ENCODE measurements around the gene SMIM5. TPM values are rescaled to one million over a fixed set of nuclear protein-coding genes. Genes with fewer than 3 reads are reported as not detected.

The SMIM5 gene
- total and polyA plus RNA-seq, 2 of the 13 experiments (the other 11 are each of a cell fraction or from before 2014, with no cell fraction given), result not detected

GRCh38 chr17:75652934-75653549 lies 19.8 kb downstream of the SMIM5 start (continued):
- TF ChIP-seq PRDM10 (CRISPR knock-in tag; IDR thresholded peaks at IDR 0.05; ENCODE audit: low read depth) (no peak), MIER3 (CRISPR knock-in tag; IDR thresholded peaks at IDR 0.05; ENCODE audit: borderline replicate concordance) (0 out of 2 replicates have a peak, but pooled peaks have one; percentile 36), SMC3 (IDR thresholded peaks at IDR 0.05; ENCODE audit: low read length) (peak; percentile 55), ZBTB43 (CRISPR knock-in tag; conservative IDR thresholded peaks at IDR 0.05) (no peak), ZNF678 (CRISPR knock-in tag; IDR thresholded peaks at IDR 0.05) (no peak), SCMH1 (CRISPR knock-in tag; IDR thresholded peaks at IDR 0.05; ENCODE audit: borderline replicate concordance) (no peak), KDM5B (CRISPR knock-in tag; IDR thresholded peaks at IDR 0.05; ENCODE audit: borderline replicate concordance) (no peak), ZNF784 (CRISPR knock-in tag; IDR thresholded peaks at IDR 0.05; ENCODE audit: borderline replicate concordance) (0 out of 2 replicates have a peak, but pooled peaks have one; percentile 44), RAD21 (CRISPR knock-in tag; IDR thresholded peaks at IDR 0.05) (peak; percentile 76), ASH2L (IDR thresholded peaks at IDR 0.05; ENCODE audit: insufficient read length, low read depth, low read length) (no peak)
- TF ChIP-seq, protein P1, sequence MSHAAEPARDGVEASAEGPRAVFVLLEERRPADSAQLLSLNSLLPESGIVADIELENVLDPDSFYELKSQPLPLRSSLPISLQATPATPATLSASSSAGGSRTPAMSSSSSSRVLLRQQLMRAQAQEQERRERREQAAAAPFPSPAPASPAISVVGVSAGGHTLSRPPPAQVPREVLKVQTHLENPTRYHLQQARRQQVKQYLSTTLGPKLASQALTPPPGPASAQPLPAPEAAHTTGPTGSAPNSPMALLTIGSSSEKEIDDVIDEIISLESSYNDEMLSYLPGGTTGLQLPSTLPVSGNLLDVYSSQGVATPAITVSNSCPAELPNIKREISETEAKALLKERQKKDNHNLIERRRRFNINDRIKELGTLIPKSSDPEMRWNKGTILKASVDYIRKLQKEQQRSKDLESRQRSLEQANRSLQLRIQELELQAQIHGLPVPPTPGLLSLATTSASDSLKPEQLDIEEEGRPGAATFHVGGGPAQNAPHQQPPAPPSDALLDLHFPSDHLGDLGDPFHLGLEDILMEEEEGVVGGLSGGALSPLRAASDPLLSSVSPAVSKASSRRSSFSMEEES (CRISPR knock-in tag; IDR thresholded peaks at IDR 0.05), result no peak
- TF ChIP-seq, protein P2, sequence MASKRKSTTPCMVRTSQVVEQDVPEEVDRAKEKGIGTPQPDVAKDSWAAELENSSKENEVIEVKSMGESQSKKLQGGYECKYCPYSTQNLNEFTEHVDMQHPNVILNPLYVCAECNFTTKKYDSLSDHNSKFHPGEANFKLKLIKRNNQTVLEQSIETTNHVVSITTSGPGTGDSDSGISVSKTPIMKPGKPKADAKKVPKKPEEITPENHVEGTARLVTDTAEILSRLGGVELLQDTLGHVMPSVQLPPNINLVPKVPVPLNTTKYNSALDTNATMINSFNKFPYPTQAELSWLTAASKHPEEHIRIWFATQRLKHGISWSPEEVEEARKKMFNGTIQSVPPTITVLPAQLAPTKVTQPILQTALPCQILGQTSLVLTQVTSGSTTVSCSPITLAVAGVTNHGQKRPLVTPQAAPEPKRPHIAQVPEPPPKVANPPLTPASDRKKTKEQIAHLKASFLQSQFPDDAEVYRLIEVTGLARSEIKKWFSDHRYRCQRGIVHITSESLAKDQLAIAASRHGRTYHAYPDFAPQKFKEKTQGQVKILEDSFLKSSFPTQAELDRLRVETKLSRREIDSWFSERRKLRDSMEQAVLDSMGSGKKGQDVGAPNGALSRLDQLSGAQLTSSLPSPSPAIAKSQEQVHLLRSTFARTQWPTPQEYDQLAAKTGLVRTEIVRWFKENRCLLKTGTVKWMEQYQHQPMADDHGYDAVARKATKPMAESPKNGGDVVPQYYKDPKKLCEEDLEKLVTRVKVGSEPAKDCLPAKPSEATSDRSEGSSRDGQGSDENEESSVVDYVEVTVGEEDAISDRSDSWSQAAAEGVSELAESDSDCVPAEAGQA (IDR thresholded peaks at IDR 0.05; ENCODE audit: low read depth), result no peak
- TF ChIP-seq, protein P2 (CRISPR knock-in tag; IDR thresholded peaks at IDR 0.05; ENCODE audit: borderline replicate concordance), result no peak

All from HepG2 (cell line).